Smooth muscle cell (in vitro differentiated cells): ENCODE results near the gene ZCCHC4. TPM values are rescaled to one million over a fixed set of nuclear protein-coding genes. Genes with fewer than 3 reads are reported as not detected.

Source experiments
- DNase-seq: peaks from one replicate; lab custom pipeline; 2025; ENCODE audit not compliant: unreplicated experiment; lab: John Stamatoyannopoulos, UW
- H2AFZ ChIP-seq: fragments of 200-600 bp; sonication (generic); 2 replicates; pipeline ENCODE4 v1.6.0; 2016; ENCODE audit warnings: antibody characterized with exemption, low read depth, mild to moderate bottlenecking
- H3F3A ChIP-seq: fragments of 200-600 bp; sonication (generic); 2 replicates; pipeline ENCODE4 v1.6.0; 2017; ENCODE audit warnings: antibody characterized with exemption, low read depth
- H3K27ac ChIP-seq: fragments of 200-600 bp; sonication (generic); 2 replicates; pipeline ENCODE4 v1.5.1; 2016; ENCODE audit warnings: low read depth, mild to moderate bottlenecking
- H3K27me3 ChIP-seq: fragments of 200-600 bp; sonication (generic); 2 replicates; pipeline ENCODE4 v1.6.1; 2016; ENCODE audit warnings: low read depth, mild to moderate bottlenecking
- H3K36me3 ChIP-seq: fragments of 200-600 bp; sonication (generic); 2 replicates; pipeline ENCODE4 v1.5.1; 2016; ENCODE audit warnings: low read depth
- H3K4me1 ChIP-seq: fragments of 200-600 bp; sonication (generic); 2 replicates; pipeline ENCODE4 v1.5.1; 2016; ENCODE audit warnings: low read depth
- H3K4me2 ChIP-seq: fragments of 200-600 bp; sonication (generic); 2 replicates; pipeline ENCODE4 v1.6.0; 2016; ENCODE audit warnings: mild to moderate bottlenecking
- H3K4me3 ChIP-seq: fragments of 200-600 bp; sonication (generic); 2 replicates; pipeline ENCODE4 v1.5.1; 2016; ENCODE audit warnings: mild to moderate bottlenecking
- H3K79me2 ChIP-seq: fragments of 200-600 bp; sonication (generic); 2 replicates; pipeline ENCODE4 v1.6.0; 2016; ENCODE audit warnings: low read depth, mild to moderate bottlenecking
- H3K9ac ChIP-seq: fragments of 200-600 bp; sonication (generic); 2 replicates; pipeline ENCODE4 v1.6.0; 2016; ENCODE audit warnings: low read depth
- H3K9me3 ChIP-seq: fragments of 200-600 bp; sonication (generic); replicated peaks from 2 replicates; pipeline ENCODE4 v1.5.1; 2016; ENCODE audit warnings: low read depth
- H4K20me1 ChIP-seq: fragments of 200-600 bp; sonication (generic); 2 replicates; pipeline ENCODE4 v1.6.0; 2016; ENCODE audit warnings: low read depth
- CTCF ChIP-seq: fragments of 200-600 bp; sonication (generic); IDR thresholded peaks from 2 replicates; pipeline ENCODE4 v1.5.1; 2017; ENCODE audit warnings: borderline replicate concordance, mild to moderate bottlenecking, antibody characterized with exemption; ENCODE audit not compliant: insufficient read depth, poor library complexity, severe bottlenecking
- WGBS: methylation state at CpG from one replicate; pipeline ENCODE4 v1.1.7; 2016; ENCODE audit warnings: low lambda C conversion rate; 5-methylcytosine and 5-hydroxymethylcytosine counted together
- polyA plus RNA-seq: library from polyadenylated mRNA; unstranded; fragments of >200 nt; fragmentation: Nextera tagmentation; extraction: Ambion mirVana; gene quantifications from 2 replicates; pipeline ENCODE4 v1.2.1, GENCODE V29; 2016
- total RNA-seq: library from RNA; depleted of rRNA; stranded (reverse); fragments of >200 nt; gene quantifications from 2 replicates; pipeline ENCODE4 v1.2.3, GENCODE V29; 2014

The ZCCHC4 gene
- total and polyA plus RNA-seq, 2 experiments from 2014 or later = 11.9 to 14.1 TPM

GRCh38 chr4:25405453-25405852, 92.9 kb downstream of the ZCCHC4 start:
- H3K36me3 ChIP-seq = peaks cover 24% of the 10 kb centered on the region
- H2AFZ ChIP-seq = no peak overlapping the region
- H3K4me1 ChIP-seq = no peaks in the 10 kb centered on the region
- no peak for TF ChIP-seq CTCF
- H3K9me3 ChIP-seq = no peaks in the 10 kb centered on the region
- no peak overlapping the region for H3K4me3 ChIP-seq
- no peak overlapping the region for H3K27ac ChIP-seq
- 97% methylated on average over 2 of the region's 2 CpGs for WGBS
- no peak overlapping the region for H3K4me2 ChIP-seq
- H3K27me3 ChIP-seq = no peaks in the 10 kb centered on the region
- DNase-seq = no peak
- H3K9ac ChIP-seq = no peak overlapping the region
- H4K20me1 ChIP-seq = no peaks in the 10 kb centered on the region
- no peaks in the 10 kb centered on the region for H3F3A ChIP-seq
- no peaks in the 10 kb centered on the region for H3K79me2 ChIP-seq

GRCh38 chr4:25406081-25406692, 93.6 kb downstream of the ZCCHC4 start:
- no peak for DNase-seq
- Histone ChIP-seq H3K27me3 (no peaks in the 10 kb centered on the region), H3K4me1 (no peaks in the 10 kb centered on the region), H4K20me1 (no peaks in the 10 kb centered on the region), H3K9me3 (no peaks in the 10 kb centered on the region), H3K79me2 (no peaks in the 10 kb centered on the region), H2AFZ (no peak overlapping the region), H3K9ac (no peak overlapping the region), H3K36me3 (peaks cover 24% of the 10 kb centered on the region), H3K4me3 (no peak overlapping the region), H3K4me2 (no peak overlapping the region), H3F3A (no peaks in the 10 kb centered on the region), H3K27ac (no peak overlapping the region)
- no peak for TF ChIP-seq CTCF
- WGBS = 78% methylated on average over 5 of the region's 5 CpGs

- Histone ChIP-seq H3K27me3 (no peaks in the 10 kb centered on the region), H3K36me3 (peaks cover 21% of the 10 kb centered on the region), H4K20me1 (no peaks in the 10 kb centered on the region), H3K9ac (no peak overlapping the region), H3K4me3 (no peak overlapping the region), H3K27ac (no peak overlapping the region), H3F3A (no peaks in the 10 kb centered on the region), H2AFZ (no peak overlapping the region), H3K79me2 (no peaks in the 10 kb centered on the region), H3K4me1 (no peaks in the 10 kb centered on the region), H3K9me3 (no peaks in the 10 kb centered on the region), H3K4me2 (no peak overlapping the region)
- TF ChIP-seq CTCF = no peak
- 94% methylated on average over 4 of the region's 4 CpGs for WGBS
- no peak for DNase-seq
Observed at GRCh38 chr4:25410820-25411529, 98.4 kb downstream of the ZCCHC4 start.

- H3K9me3 ChIP-seq = no peaks in the 10 kb centered on the region
- WGBS = 29% methylated on average over 3 of the region's 3 CpGs
Observed at GRCh38 chr4:25413261-25413660, 100.7 kb downstream of the ZCCHC4 start.

More at GRCh38 chr4:25413261-25413660, 100.7 kb downstream of the ZCCHC4 start:
- Histone ChIP-seq H3K4me3 (no peak overlapping the region), H3F3A (no peaks in the 10 kb centered on the region), H3K79me2 (no peaks in the 10 kb centered on the region), H4K20me1 (no peaks in the 10 kb centered on the region), H3K4me1 (no peaks in the 10 kb centered on the region), H3K4me2 (peak overlapping the region; percentile 19), H3K36me3 (peaks cover 14% of the 10 kb centered on the region), H2AFZ (no peak overlapping the region), H3K27ac (no peak overlapping the region), H3K27me3 (no peaks in the 10 kb centered on the region), H3K9ac (no peak overlapping the region)
- no peak for TF ChIP-seq CTCF
- DNase-seq = no peak
